ENCODE results near the gene PIP5K1C.

GRCh38 chr19:3639479-3639878 is 60.8 kb downstream of the PIP5K1C start:
- TF ChIP-seq, protein P1, sequence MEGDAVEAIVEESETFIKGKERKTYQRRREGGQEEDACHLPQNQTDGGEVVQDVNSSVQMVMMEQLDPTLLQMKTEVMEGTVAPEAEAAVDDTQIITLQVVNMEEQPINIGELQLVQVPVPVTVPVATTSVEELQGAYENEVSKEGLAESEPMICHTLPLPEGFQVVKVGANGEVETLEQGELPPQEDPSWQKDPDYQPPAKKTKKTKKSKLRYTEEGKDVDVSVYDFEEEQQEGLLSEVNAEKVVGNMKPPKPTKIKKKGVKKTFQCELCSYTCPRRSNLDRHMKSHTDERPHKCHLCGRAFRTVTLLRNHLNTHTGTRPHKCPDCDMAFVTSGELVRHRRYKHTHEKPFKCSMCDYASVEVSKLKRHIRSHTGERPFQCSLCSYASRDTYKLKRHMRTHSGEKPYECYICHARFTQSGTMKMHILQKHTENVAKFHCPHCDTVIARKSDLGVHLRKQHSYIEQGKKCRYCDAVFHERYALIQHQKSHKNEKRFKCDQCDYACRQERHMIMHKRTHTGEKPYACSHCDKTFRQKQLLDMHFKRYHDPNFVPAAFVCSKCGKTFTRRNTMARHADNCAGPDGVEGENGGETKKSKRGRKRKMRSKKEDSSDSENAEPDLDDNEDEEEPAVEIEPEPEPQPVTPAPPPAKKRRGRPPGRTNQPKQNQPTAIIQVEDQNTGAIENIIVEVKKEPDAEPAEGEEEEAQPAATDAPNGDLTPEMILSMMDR (IDR thresholded peaks at IDR 0.05): no peak
- TF ChIP-seq POLR2AphosphoS5 (IDR thresholded peaks at IDR 0.05) (no peak), POLR2A (IDR thresholded peaks at IDR 0.05) (no peak)
